ENCODE measurements around the gene FGF21. TPM values are rescaled to one million over a fixed set of nuclear protein-coding genes. Genes with fewer than 3 reads are reported as not detected.
"Not testable (repeated sequence)": the region's sequence is repeated elsewhere in the genome, so short reads cannot be mapped to it uniquely, and the experiment has no call there.

Gene FGF21
- total RNA-seq, 1 experiment from 2014 or later: not detected

DNA sequence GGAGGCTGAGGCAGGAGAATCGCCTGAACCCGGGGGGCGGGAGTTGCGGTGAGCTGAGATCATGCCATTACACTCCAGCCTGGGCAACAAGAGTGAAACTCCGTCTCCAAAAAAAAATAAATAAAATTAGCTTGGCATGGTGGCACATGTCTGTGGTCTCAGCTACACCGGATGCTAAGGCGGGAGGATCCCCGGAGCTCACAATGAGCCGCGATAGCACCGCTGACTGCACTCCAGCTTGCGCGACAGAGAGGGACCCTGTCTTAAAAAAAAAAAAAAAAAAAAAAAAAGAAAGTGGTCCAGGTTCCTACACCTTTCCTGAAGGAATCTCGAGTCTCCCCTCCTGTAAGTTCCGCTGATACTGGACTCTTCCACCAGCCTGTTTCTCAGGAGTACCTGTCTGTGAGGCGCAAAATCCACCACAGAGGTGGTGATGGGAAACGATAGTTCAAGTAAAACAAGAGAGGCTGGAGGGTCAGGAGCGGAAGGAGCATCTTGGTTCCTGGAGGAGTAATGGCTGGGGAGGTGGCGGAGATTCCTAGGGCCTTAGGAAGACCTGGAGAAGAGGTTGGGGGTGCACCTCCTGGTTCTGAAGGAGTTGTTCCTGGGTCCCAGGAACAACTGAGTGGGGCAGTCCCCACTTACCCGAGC, 3.4 kb upstream of the FGF21 start:
- no peak for DNase-seq (ENCODE audit: low read depth)

DNA sequence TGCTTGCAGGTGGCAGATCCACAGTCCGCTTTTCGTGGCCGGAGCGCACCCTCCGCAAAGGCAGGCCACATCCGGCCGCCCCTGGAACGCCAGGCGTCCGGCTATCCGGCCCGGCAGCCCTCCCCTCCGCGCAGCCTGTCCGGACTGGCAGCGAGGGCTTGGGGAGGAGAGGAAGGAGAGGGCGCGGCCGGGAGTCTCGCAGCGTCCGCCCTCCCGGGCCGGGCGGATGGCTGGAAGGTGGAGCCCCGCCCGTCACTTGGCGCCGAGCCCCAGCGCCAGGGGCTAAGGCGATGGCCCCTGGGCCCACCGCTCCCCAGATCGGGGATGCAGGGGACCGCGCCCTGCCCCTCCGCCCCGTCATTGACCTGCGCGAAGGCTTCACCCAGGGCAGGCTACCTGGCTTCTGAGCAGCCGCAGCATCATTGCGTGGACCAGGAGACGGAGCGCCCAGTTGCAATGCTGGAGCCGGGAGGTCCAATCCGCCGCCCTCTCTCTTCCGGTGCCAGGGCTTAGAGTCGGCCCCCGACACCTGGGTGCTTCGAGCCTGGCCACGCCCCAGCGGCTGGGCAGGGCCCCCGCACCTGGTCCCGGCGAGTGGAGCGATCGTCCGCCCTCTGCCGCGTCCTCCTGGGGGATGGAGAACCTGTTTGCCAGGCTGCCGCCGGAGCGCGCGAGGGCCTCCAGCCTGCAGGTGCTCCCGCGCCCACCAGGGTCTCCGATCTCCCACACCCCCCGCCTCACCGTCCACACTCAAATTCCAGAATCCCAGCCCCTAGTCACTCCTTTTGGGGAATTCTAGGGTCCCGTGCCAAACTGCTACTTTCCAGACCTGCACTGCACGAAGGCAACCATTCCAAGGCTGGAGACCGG, 2.6 kb upstream of the FGF21 start, which contains the start of gene FUT1:
Gene FUT1, minus strand, starts transcription at position 146 of the 870 bp plus-strand sequence. CDS start 1,360 bp downstream, outside the sequence.
- no peak for DNase-seq (ENCODE audit: low read depth)

DNA sequence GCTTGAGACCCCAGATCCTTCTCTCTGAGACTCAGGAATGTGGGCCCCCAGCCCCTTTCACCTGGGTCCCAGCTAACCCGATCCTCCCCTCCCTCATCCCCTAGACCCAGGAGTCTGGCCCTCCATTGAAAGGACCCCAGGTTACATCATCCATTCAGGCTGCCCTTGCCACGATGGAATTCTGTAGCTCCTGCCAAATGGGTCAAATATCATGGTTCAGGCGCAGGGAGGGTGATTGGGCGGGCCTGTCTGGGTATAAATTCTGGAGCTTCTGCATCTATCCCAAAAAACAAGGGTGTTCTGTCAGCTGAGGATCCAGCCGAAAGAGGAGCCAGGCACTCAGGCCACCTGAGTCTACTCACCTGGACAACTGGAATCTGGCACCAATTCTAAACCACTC, 463 bp downstream of the FGF21 start:
- DNase-seq (ENCODE audit: low read depth): no peak

DNA sequence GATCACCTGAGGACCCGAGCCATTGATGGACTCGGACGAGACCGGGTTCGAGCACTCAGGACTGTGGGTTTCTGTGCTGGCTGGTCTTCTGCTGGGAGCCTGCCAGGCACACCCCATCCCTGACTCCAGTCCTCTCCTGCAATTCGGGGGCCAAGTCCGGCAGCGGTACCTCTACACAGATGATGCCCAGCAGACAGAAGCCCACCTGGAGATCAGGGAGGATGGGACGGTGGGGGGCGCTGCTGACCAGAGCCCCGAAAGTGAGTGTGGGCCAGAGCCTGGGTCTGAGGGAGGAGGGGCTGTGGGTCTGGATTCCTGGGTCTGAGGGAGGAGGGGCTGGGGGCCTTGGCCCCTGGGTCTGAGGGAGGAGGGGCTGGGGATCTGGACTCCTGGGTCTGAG, 888 bp downstream of the FGF21 start:
- no peak for DNase-seq (ENCODE audit: low read depth)

DNA sequence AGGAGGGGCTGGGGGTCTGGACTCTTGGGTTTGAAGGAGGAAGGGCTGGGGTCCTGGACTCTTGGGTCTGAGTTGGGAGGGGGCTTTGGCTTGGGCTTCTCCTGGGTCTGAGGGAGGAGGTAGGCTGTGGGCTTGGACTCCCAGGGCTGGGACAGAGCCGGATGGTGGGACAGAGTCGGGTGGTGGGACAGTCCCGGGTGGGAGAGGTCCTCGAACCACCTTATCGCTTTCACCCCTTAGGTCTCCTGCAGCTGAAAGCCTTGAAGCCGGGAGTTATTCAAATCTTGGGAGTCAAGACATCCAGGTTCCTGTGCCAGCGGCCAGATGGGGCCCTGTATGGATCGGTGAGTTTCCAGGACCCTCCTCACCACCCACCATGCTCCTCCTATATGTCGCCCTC, 1.4 kb downstream of the FGF21 start:
- DNase-seq (ENCODE audit: low read depth): no peak

- DNase-seq (ENCODE audit: low read depth): no peak
These were observed 1.9 kb downstream of the FGF21 start for GRCh38 chr19:48757089-48757675.

DNA sequence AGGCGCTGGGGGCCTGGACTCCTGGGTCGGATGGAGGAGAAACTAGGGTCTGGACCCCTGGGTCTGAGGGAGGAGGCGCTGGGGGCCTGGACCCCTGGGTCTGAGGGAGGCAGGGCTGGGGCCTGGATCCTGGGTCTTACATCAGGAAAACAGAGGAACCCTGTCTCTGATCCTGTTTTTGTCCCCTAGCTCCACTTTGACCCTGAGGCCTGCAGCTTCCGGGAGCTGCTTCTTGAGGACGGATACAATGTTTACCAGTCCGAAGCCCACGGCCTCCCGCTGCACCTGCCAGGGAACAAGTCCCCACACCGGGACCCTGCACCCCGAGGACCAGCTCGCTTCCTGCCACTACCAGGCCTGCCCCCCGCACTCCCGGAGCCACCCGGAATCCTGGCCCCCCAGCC, 2.4 kb downstream of the FGF21 start:
- DNase-seq (ENCODE audit: low read depth): no peak

- peak; percentile 72 for DNase-seq (ENCODE audit: low read depth)
These were observed 5.3 kb downstream of the FGF21 start for GRCh38 chr19:48760504-48761205.

GRCh38 chr19:48765816-48766215, 10.5 kb downstream of the FGF21 start:
- DNase-seq (ENCODE audit: low read depth): not testable (repeated sequence)

GRCh38 chr19:48768171-48768753, 12.9 kb downstream of the FGF21 start:
- DNase-seq (ENCODE audit: low read depth): not testable (repeated sequence)

GRCh38 chr19:48768994-48769713, 13.8 kb downstream of the FGF21 start:
- no peak for DNase-seq (ENCODE audit: low read depth)

GRCh38 chr19:48770266-48770665, 14.9 kb downstream of the FGF21 start:
- DNase-seq (ENCODE audit: low read depth): peak; percentile 27

GRCh38 chr19:48770734-48771472, 15.6 kb downstream of the FGF21 start:
- no peak for DNase-seq (ENCODE audit: low read depth)

GRCh38 chr19:48772503-48772953, 17.2 kb downstream of the FGF21 start:
- DNase-seq (ENCODE audit: low read depth): no peak

DNA sequence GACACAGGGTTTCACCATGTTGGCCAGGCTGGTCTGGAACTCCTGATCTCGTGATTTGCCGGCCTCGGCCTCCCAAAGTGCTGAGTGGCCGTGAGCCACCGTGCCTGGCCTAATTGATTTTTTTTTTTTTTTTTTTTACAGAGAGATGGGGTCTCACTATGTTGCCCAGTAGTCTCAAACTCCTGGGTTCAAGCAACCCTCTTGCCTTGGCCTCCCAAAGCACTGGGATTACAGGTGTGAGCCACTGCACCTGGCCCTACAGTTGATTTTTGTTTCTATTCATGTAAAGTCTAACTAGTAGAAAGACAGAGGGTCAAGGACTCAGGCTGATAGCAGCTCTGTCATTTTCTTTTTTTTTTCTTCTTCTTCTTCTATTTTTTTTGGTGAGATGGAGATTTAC, 21.8 kb downstream of the FGF21 start:
- DNase-seq (ENCODE audit: low read depth): no peak

GRCh38 chr19:48777720-48778119, 22.4 kb downstream of the FGF21 start:
- DNase-seq (ENCODE audit: low read depth): no peak

GRCh38 chr19:48779636-48780035, 24.3 kb downstream of the FGF21 start:
- no peak for DNase-seq (ENCODE audit: low read depth)

DNA sequence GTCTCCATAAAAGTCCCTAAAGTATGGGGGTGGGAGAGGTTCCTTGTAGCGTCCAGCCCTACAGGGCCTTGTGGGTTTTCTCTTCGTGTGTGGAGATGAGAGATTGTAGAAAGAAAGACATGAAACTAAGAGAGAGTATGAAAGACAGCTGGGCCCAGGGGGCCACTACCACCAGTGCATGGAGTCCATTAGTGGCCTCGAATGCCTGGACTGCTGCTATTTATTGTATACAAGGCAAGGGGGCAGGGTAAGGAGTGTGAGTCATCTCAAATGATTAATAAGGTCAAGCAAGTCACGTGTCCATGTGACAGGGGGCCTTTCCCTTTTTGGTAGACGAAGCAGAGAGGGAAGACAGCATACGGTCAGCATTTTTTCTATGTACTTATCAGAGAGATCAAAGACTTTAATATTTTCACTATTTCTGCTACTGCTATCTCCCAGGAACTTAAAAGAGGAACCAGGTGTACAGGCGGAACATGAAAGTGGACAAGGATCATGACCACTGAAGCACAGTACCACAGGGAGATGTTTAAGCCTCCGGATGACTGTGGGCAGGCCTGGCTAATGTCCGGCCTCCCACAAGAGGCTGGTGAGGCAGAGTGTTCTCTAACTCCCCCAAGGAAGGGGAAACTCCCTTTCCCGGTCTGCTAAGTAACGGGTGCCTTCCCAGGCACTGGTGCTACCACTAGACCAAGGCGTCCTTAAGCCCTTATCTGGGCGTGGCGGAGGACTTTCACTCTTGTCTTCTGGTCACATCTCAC, 25.5 kb downstream of the FGF21 start:
- DNase-seq (ENCODE audit: low read depth): peak; percentile 67

GRCh38 chr19:48784527-48784926, 29.2 kb downstream of the FGF21 start:
- no peak for DNase-seq (ENCODE audit: low read depth)
